ENCODE results near the gene TBX3.

TBX3 gene

DNA sequence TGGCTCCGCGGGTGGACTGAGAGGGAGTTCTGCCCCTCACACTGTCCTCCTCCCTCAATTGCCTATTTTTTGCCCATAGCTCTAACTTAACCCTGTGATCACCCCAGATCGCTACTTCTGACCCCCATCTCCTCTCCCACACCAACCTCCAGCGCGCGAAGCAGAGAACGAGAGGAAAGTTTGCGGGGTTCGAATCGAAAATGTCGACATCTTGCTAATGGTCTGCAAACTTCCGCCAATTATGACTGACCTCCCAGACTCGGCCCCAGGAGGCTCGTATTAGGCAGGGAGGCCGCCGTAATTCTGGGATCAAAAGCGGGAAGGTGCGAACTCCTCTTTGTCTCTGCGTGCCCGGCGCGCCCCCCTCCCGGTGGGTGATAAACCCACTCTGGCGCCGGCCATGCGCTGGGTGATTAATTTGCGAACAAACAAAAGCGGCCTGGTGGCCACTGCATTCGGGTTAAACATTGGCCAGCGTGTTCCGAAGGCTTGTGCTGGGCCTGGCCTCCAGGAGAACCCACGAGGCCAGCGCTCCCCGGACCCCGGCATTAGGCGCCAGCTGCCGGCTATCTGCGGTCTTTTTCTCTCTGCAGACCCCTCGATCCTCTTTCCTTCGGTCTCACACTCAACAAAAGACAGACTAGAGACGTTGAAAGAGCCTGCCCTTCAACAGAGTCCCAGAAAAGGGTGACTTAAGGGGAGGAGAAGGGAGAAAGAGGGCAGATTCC is 3.0 kb upstream of the TBX3 start:
- Histone ChIP-seq H3K27ac (no peak overlapping the region), H3K27me3 (peaks cover 100% of the 10 kb centered on the region), H3K9me3 (no peaks in the 10 kb centered on the region), H3K4me1 (ENCODE audit: control insufficient read depth in 1 of 2, insufficient read depth in 1 of 2, low read depth in 1 of 2, low read length in 1 of 2) (no peaks in the 10 kb centered on the region), H3K36me3 (no peaks in the 10 kb centered on the region), H3K4me3 (ENCODE audit: low read depth in 1 of 2, low read length in 1 of 2) (no peak overlapping the region)
- TF ChIP-seq, protein P1, sequence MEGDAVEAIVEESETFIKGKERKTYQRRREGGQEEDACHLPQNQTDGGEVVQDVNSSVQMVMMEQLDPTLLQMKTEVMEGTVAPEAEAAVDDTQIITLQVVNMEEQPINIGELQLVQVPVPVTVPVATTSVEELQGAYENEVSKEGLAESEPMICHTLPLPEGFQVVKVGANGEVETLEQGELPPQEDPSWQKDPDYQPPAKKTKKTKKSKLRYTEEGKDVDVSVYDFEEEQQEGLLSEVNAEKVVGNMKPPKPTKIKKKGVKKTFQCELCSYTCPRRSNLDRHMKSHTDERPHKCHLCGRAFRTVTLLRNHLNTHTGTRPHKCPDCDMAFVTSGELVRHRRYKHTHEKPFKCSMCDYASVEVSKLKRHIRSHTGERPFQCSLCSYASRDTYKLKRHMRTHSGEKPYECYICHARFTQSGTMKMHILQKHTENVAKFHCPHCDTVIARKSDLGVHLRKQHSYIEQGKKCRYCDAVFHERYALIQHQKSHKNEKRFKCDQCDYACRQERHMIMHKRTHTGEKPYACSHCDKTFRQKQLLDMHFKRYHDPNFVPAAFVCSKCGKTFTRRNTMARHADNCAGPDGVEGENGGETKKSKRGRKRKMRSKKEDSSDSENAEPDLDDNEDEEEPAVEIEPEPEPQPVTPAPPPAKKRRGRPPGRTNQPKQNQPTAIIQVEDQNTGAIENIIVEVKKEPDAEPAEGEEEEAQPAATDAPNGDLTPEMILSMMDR (IDR thresholded peaks at IDR 0.05): no peak

DNA sequence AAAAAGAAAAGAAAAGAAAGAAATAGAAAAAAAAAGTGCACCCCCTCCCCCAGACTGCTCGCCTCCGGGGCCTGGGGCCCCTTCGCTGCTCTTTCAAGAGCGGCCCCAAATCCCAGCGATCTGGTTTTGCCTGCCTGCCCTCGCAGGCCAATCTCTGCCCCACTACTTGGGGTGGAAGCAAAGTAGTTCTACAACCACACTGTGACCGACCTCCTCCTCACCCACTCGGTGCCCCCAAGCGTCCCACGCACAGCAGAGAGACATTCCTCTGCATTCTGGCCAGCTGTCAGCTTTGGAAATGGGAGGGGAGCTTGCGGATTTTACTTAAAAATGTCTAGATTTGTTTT is 2.4 kb upstream of the TBX3 start:
- TF ChIP-seq, protein P1 (IDR thresholded peaks at IDR 0.05): no peak
- Histone ChIP-seq H3K4me3 (ENCODE audit: low read depth in 1 of 2, low read length in 1 of 2) (no peak overlapping the region), H3K36me3 (no peaks in the 10 kb centered on the region), H3K27ac (no peak overlapping the region), H3K4me1 (ENCODE audit: control insufficient read depth in 1 of 2, insufficient read depth in 1 of 2, low read depth in 1 of 2, low read length in 1 of 2) (no peaks in the 10 kb centered on the region), H3K9me3 (no peaks in the 10 kb centered on the region), H3K27me3 (peaks cover 100% of the 10 kb centered on the region)

DNA sequence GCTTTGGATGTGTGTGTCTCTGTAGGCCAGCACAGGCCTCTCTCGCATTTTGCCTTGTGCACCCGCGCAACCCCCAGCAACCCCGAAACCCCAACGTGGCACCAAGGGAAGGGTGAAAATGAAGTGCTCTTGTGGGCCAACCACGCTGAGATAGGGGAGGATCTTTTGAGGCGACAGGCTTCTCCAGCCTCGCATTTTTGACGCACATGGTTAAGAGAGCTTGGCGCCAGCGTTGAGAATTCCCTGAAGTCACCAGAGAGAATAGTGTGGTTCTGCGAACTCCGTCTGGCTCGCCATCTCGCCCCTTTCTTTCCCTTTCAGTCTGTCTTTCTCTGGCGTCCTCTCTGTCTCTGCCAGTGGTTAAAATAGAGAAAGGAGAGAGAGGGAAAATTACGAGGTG is 1.9 kb upstream of the TBX3 start:
- Histone ChIP-seq H3K9me3 (no peaks in the 10 kb centered on the region), H3K36me3 (no peaks in the 10 kb centered on the region), H3K4me3 (ENCODE audit: low read depth in 1 of 2, low read length in 1 of 2) (no peak overlapping the region), H3K4me1 (ENCODE audit: control insufficient read depth in 1 of 2, insufficient read depth in 1 of 2, low read depth in 1 of 2, low read length in 1 of 2) (no peaks in the 10 kb centered on the region), H3K27me3 (peaks cover 100% of the 10 kb centered on the region), H3K27ac (no peak overlapping the region)
- TF ChIP-seq, protein P1 (IDR thresholded peaks at IDR 0.05): no peak

DNA sequence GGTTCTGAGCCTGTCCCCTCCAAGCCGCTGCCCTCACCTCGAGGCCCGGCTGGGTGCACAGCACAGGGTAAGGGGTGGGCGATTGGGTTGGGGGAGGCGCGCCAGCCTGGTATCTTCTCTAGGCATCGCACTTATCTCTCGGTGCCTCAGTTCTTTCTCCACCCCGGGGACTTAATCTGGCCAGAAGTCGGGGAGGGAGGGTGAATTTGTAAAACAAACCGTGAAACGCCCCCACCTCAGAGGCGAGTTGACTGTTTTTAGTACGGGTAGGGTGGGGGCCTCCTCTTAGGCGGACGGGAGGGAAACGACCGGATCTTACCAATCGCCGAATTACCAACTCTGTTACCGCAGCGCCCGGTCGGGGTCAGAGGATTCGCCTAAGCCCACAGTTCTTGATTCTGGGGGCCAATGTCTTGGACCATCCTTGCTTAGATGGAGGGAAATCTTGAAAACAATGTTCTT is 1.4 kb upstream of the TBX3 start:
- no peak overlapping the region for H3K4me3 ChIP-seq (ENCODE audit: low read depth in 1 of 2, low read length in 1 of 2)
- no peaks in the 10 kb centered on the region for H3K4me1 ChIP-seq (ENCODE audit: control insufficient read depth in 1 of 2, insufficient read depth in 1 of 2, low read depth in 1 of 2, low read length in 1 of 2)
- no peaks in the 10 kb centered on the region for H3K36me3 ChIP-seq
- H3K27me3 ChIP-seq: peaks cover 100% of the 10 kb centered on the region
- TF ChIP-seq, protein P1 (IDR thresholded peaks at IDR 0.05): no peak
- H3K9me3 ChIP-seq: no peaks in the 10 kb centered on the region
- H3K27ac ChIP-seq: no peak overlapping the region

DNA sequence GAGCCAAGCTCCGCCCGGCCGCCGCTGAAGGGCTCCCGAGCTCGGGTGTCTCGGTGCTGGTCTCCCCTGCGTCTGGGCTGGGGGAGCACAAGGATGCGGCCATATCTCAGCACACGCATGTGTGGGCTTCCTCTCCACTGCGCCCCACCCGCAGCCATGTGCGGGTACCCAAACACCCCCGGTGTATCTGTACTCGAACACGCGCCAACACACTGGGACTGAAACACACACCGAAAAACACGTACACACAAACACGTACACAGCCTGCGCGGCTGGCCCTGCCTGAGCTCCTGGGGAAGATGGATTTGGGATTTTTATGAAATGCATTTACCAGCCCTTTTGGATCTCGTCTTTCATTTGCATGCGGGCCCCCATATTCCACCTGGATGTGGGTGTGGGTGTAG is 897 bp upstream of the TBX3 start:
- H3K27me3 ChIP-seq: peaks cover 100% of the 10 kb centered on the region

More for the DNA sequence above, 897 bp upstream of the TBX3 start:
- Histone ChIP-seq H3K36me3 (no peaks in the 10 kb centered on the region), H3K9me3 (no peaks in the 10 kb centered on the region), H3K27ac (no peak overlapping the region), H3K4me1 (ENCODE audit: control insufficient read depth in 1 of 2, insufficient read depth in 1 of 2, low read depth in 1 of 2, low read length in 1 of 2) (no peaks in the 10 kb centered on the region), H3K4me3 (ENCODE audit: low read depth in 1 of 2, low read length in 1 of 2) (no peak overlapping the region)
- TF ChIP-seq, protein P1 (IDR thresholded peaks at IDR 0.05): no peak
